GM19397 (cell line): ENCODE measurements around the gene ARHGEF4.

Experiments used
- ATAC-seq: cut with Tn5 transposase; IDR thresholded peaks from one replicate; pipeline ENCODE4 v1.9.1; 2021; ENCODE audit warnings: mild to moderate bottlenecking, moderate library complexity; ENCODE audit not compliant: unreplicated experiment

Gene ARHGEF4

GRCh38 chr2:130849896-130850787, 13.4 kb downstream of the ARHGEF4 start:
- ATAC-seq, result no peak

- no peak for ATAC-seq
Measured at GRCh38 chr2:130850788-130851623, 14.3 kb downstream of the ARHGEF4 start.

GRCh38 chr2:130851624-130852382, 15.1 kb downstream of the ARHGEF4 start:
- ATAC-seq, result no peak

- ATAC-seq, result no peak
Measured at GRCh38 chr2:130852521-130853115, 15.9 kb downstream of the ARHGEF4 start.

DNA sequence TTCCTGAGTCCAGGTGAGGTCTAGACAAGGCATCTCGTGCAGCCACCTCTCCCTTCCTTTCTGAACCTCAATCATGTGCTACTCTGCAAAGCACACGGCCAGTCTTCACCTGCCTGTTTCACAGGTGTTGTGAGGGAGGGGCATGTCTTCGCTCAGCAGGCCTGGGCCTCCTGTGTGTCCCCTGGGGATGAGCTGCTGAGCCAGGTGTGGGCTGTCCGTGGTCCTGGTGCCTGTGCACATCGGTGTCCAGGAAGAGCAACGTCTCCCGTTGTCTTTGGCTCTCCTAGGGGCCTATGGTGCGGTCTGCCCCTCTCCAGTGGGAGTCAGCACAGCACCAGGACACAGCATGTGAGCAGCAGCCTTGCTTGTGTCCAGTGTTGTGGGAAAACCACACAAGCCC, 16.7 kb downstream of the ARHGEF4 start:
- no peak for ATAC-seq

DNA sequence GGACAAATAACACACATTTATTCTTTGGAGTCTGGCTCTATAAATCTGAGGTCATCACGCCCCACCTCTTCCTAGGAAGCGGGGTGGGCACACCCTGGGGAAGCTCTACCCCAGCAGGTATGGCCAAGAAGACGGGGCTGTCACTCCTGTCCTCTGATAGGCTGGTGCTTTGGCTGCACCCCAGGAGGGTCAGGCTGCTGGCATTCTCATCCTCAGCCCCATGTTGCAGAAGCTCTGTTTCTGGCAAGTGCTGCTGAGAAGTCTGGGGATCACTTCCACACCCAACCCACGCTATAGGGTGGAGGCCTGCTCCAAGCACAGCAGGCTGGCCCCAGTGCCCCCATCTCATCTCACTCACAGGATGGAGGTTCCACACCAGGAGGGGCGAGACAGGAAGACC, 17.6 kb downstream of the ARHGEF4 start:
- no peak for ATAC-seq

GRCh38 chr2:130864830-130865800, 28.4 kb downstream of the ARHGEF4 start:
- no peak for ATAC-seq

DNA sequence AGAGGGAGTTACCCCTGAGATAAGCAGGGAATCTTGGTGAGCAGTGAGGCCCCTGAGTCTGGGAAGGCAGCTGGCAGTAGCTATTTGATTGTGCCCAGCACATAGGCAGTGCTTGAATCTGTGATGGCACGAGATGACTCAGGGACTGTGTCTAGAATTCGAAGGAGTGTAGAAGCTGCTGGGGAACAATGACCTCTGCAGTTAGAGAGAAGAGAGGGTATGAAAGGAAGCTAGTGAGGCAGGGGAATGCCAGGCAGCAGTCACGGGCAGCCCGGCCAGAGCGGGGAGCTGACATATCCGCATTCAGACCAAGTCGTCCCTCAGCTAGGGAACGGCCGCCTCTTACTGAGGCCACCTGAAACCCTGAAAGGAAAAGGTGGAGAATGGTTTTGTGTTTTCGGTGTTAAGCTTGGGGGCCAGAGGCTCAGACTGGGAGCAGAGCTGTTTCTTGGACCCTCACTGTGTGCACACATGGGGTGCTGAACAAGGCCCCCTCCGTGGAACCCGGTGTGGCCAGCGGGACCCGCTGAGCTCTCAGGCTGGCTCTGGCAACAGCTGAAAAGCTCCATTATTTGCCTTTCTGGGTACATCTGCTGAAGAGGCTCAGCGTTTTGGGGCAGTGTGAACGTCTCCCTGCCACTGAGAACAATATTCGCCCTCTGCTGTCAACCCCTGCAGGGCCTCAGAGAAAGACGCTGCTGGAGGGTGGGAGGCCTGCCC, 32.9 kb downstream of the ARHGEF4 start:
- ATAC-seq, result no peak

- no peak for ATAC-seq
Measured at GRCh38 chr2:130870161-130870485, 33.4 kb downstream of the ARHGEF4 start.

DNA sequence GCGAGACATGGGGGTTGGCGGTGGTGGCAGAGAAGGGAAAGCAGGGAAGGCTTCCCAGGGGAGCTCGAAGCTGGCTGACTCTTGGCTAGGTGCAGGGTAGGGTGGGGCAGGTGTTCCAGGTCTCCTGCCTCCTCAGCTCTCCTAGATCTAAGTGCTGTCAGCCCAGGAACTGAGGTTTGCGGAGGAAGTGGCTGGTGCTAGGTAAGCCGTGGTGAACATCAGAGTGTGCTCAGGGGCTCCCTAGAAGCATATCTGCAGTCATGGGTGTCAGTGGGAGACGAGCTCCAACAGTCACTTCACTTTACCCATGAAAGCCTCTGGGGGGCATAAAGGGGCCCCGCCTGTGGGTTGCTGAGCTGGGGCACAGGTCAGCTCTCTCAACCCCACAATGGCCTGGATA, 34.1 kb downstream of the ARHGEF4 start:
- ATAC-seq, result no peak

DNA sequence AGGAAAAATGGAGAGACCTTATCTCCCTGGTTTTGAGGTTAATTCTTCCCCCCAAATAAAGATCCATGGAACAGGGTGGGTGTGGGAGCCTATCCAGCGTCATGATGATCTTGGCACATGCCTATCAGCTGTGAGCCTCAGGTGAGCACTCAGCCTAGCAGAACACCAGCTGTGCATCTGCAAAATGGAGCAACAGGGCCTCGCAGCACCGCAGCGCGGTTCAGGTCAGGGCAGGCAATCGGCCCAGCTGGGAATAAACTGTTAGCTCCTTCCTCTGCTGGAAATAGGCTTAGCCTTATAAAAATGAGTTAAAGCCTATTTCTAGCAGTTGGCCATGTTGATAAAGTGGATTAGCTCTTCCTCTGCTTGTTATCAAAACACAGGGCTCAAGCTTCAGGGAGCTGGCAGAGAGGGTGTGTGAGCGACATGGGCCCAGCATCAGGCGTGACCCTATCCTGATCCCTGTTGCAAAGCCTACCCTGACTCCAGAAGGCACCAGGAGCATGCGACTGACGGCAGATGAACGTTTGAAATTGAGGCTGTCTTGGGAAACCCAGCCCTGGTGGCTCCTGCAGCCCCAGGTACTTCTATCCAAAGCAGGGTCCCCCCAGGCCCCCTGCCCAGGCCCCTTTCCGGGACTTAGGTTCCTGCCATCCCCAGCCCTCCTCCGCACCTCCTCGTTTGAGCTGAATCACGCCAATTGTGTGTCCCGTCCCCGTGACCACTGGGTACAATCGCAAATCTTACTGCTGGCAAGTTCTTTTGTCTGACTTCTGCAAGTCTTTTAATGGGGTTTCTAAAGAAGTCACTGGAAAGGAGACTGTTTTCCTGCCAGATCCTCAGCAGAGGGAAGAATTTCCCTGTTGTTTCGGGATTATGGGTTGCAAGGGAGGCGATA, 35.4 kb downstream of the ARHGEF4 start:
- ATAC-seq, result no peak

DNA sequence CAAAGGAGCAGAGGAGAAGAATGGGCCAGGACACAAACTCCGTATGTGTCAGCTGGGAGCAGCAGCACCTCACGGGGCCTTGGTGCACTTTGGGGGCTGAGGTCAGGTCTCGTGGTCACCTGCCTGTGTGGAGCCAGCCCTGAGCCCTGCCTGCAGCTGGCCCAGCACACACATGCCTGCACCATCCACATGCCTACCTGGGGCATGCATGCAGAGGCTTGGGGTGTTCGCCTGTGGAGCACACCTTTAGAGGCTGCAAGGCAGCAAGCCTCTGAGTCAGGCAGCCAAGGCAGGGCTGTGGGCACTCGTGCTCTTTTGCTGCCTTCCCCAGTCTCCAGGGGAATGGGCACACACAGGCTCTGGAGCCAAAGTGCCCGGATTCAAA, 36.0 kb downstream of the ARHGEF4 start:
- no peak for ATAC-seq

- ATAC-seq, result peak; percentile 63
Measured at GRCh38 chr2:130873700-130874346, 37.1 kb downstream of the ARHGEF4 start.

DNA sequence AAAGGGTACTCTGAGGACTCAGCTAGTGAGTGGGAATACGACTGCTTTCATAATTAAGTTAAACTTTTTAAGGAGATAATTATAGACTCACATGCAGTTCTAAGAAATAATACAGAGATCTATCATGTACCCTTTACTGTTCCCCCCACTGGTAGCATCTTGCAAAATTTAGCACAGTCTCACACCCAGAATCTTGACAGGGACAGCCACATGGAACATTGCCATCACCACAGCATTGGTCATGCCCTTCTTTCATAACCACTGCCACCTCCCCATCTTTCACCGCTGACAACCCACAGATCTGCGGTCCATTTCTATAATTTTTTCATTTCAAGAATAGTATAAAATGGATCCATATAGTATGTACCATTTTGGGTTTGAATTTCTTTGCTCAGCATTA, 37.8 kb downstream of the ARHGEF4 start:
- no peak for ATAC-seq

- no peak for ATAC-seq
Measured at GRCh38 chr2:130875935-130876334, 39.2 kb downstream of the ARHGEF4 start.

GRCh38 chr2:130877258-130877657, 40.5 kb downstream of the ARHGEF4 start:
- ATAC-seq, result no peak

GRCh38 chr2:130878316-130878715, 41.6 kb downstream of the ARHGEF4 start:
- no peak for ATAC-seq

GRCh38 chr2:130878933-130879332, 42.2 kb downstream of the ARHGEF4 start:
- no peak for ATAC-seq
